Measurements from ENCODE around the gene ACSS3.

GRCh38 chr12:81261508-81262207, 183.8 kb downstream of the ACSS3 start:
- TF ChIP-seq CTCF (IDR thresholded peaks at IDR 0.05), result no peak
- no peak for TF ChIP-seq EZH2 (IDR thresholded peaks at IDR 0.05; ENCODE audit: borderline replicate concordance, insufficient read depth, low read depth, low read length, poor library complexity, severe bottlenecking)
